ENCODE results near the gene SLC35F5.
"Not testable (repeated sequence)": the region's sequence is repeated elsewhere in the genome, so short reads cannot be mapped to it uniquely, and the experiment has no call there.

DNA sequence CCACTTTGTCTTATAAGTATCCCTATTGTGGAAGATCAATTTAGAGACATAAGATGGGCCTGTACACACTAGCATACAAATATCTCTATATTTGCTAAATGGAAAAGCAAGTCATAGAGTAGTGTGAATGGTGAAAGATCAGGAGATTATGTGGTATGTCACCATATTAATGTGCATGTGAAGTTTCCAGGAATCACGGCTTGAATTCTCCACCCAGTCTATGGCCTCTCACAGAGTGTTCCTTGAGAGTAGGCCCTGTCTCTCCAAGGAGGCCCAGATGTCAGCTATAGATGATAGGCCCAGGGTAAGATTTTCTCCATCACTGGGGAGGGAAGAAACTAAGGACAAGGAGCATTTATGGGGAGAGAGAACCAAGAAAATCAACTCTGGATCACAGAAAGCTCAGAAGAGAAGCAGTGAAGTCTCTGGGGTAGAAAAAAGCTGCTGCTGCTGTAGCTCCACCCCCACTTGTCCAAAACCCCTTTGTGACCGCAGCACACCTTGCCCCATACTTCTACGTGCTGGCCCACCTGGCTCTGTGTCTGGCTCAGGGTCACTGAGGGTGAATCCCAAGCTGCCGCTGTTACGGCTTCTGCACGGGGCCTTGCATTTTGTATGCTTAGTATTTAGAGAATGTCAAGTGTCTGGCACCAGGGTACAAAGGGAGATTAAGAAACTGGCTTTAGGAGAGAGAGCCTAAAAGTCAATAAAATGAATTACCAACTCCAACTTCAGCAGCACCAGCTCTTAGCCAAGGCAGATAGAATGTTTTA lies 91.5 kb downstream of the SLC35F5 start:
- TF ChIP-seq, protein P1, sequence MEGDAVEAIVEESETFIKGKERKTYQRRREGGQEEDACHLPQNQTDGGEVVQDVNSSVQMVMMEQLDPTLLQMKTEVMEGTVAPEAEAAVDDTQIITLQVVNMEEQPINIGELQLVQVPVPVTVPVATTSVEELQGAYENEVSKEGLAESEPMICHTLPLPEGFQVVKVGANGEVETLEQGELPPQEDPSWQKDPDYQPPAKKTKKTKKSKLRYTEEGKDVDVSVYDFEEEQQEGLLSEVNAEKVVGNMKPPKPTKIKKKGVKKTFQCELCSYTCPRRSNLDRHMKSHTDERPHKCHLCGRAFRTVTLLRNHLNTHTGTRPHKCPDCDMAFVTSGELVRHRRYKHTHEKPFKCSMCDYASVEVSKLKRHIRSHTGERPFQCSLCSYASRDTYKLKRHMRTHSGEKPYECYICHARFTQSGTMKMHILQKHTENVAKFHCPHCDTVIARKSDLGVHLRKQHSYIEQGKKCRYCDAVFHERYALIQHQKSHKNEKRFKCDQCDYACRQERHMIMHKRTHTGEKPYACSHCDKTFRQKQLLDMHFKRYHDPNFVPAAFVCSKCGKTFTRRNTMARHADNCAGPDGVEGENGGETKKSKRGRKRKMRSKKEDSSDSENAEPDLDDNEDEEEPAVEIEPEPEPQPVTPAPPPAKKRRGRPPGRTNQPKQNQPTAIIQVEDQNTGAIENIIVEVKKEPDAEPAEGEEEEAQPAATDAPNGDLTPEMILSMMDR (CRISPR knock-in tag; IDR thresholded peaks at IDR 0.05): not testable (repeated sequence)
- TF ChIP-seq FOXA3 (CRISPR knock-in tag; IDR thresholded peaks at IDR 0.05); JUND (CRISPR knock-in tag; IDR thresholded peaks at IDR 0.05); ZNF431 (CRISPR knock-in tag; IDR thresholded peaks at IDR 0.05; ENCODE audit: borderline replicate concordance, low read depth); HNRNPUL1 (IDR thresholded peaks at IDR 0.05; ENCODE audit: low read depth, low read length); CREB1 (IDR thresholded peaks at IDR 0.05); CREB1 (CRISPR knock-in tag; IDR thresholded peaks at IDR 0.05); MTF1 (CRISPR knock-in tag; IDR thresholded peaks at IDR 0.05); NONO (IDR thresholded peaks at IDR 0.05); NONO (CRISPR knock-in tag; conservative IDR thresholded peaks at IDR 0.05); RAD21 (CRISPR knock-in tag; IDR thresholded peaks at IDR 0.05); ZNF124 (CRISPR knock-in tag; IDR thresholded peaks at IDR 0.05); ZNF138 (CRISPR knock-in tag; IDR thresholded peaks at IDR 0.05; ENCODE audit: low read depth); HNRNPLL (IDR thresholded peaks at IDR 0.05; ENCODE audit: low read depth, low read length, poor library complexity, severe bottlenecking): not testable (repeated sequence)
- TF ChIP-seq, protein P2, sequence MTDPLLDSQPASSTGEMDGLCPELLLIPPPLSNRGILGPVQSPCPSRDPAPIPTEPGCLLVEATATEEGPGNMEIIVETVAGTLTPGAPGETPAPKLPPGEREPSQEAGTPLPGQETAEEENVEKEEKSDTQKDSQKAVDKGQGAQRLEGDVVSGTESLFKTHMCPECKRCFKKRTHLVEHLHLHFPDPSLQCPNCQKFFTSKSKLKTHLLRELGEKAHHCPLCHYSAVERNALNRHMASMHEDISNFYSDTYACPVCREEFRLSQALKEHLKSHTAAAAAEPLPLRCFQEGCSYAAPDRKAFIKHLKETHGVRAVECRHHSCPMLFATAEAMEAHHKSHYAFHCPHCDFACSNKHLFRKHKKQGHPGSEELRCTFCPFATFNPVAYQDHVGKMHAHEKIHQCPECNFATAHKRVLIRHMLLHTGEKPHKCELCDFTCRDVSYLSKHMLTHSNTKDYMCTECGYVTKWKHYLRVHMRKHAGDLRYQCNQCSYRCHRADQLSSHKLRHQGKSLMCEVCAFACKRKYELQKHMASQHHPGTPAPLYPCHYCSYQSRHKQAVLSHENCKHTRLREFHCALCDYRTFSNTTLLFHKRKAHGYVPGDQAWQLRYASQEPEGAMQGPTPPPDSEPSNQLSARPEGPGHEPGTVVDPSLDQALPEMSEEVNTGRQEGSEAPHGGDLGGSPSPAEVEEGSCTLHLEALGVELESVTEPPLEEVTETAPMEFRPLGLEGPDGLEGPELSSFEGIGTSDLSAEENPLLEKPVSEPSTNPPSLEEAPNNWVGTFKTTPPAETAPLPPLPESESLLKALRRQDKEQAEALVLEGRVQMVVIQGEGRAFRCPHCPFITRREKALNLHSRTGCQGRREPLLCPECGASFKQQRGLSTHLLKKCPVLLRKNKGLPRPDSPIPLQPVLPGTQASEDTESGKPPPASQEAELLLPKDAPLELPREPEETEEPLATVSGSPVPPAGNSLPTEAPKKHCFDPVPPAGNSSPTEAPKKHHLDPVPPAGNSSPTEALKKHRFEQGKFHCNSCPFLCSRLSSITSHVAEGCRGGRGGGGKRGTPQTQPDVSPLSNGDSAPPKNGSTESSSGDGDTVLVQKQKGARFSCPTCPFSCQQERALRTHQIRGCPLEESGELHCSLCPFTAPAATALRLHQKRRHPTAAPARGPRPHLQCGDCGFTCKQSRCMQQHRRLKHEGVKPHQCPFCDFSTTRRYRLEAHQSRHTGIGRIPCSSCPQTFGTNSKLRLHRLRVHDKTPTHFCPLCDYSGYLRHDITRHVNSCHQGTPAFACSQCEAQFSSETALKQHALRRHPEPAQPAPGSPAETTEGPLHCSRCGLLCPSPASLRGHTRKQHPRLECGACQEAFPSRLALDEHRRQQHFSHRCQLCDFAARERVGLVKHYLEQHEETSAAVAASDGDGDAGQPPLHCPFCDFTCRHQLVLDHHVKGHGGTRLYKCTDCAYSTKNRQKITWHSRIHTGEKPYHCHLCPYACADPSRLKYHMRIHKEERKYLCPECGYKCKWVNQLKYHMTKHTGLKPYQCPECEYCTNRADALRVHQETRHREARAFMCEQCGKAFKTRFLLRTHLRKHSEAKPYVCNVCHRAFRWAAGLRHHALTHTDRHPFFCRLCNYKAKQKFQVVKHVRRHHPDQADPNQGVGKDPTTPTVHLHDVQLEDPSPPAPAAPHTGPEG (CRISPR knock-in tag; IDR thresholded peaks at IDR 0.05): not testable (repeated sequence)
- TF ChIP-seq, protein P3, sequence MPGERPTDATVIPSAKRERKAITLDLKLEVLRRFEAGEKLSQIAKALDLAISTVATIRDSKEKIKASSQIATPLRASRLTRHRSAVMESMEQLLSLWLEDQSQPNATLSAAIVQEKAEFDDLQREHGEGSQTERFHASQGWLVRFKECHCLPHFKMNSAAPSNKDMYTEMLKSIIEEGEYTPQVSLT (CRISPR knock-in tag; IDR thresholded peaks at IDR 0.05; ENCODE audit: borderline replicate concordance, low read depth): not testable (repeated sequence)
